GM19397 (cell line): Measurements from ENCODE around the gene KXD1.
"Not testable (repeated sequence)": the region's sequence is repeated elsewhere in the genome, so short reads cannot be mapped to it uniquely, and the experiment has no call there.

ENCODE experiments used
- ATAC-seq: cut with Tn5 transposase; IDR thresholded peaks from one replicate; pipeline ENCODE4 v1.9.1; 2021; ENCODE audit warnings: mild to moderate bottlenecking, moderate library complexity; ENCODE audit not compliant: unreplicated experiment

The KXD1 gene

GRCh38 chr19:18599485-18599884, 41.8 kb downstream of the KXD1 start:
- no peak for ATAC-seq

- not testable (repeated sequence) for ATAC-seq
Observed at GRCh38 chr19:18600692-18601397, 43.2 kb downstream of the KXD1 start.

DNA sequence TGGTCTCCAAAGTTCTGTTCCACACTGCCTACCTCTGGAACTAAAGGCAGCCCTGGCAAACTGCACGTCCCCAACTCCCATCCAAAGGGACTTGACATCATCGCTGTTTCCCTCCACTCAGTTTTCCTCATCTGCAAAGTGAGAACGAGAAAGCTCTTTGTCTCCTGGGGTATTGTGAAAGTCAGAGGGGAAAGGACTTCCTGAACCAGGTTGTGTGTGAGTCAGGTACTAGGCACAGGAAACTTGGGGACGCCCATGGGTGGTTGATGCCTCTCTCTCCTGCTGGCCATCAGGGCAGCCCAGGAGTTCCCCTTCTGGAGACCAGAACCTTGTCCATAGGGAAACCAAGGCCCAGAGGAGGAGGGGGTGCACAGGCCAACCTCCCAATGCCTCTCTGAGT, 44.2 kb downstream of the KXD1 start:
- ATAC-seq, result no peak

- ATAC-seq, result no peak
Observed at GRCh38 chr19:18603255-18603957, 45.7 kb downstream of the KXD1 start.

DNA sequence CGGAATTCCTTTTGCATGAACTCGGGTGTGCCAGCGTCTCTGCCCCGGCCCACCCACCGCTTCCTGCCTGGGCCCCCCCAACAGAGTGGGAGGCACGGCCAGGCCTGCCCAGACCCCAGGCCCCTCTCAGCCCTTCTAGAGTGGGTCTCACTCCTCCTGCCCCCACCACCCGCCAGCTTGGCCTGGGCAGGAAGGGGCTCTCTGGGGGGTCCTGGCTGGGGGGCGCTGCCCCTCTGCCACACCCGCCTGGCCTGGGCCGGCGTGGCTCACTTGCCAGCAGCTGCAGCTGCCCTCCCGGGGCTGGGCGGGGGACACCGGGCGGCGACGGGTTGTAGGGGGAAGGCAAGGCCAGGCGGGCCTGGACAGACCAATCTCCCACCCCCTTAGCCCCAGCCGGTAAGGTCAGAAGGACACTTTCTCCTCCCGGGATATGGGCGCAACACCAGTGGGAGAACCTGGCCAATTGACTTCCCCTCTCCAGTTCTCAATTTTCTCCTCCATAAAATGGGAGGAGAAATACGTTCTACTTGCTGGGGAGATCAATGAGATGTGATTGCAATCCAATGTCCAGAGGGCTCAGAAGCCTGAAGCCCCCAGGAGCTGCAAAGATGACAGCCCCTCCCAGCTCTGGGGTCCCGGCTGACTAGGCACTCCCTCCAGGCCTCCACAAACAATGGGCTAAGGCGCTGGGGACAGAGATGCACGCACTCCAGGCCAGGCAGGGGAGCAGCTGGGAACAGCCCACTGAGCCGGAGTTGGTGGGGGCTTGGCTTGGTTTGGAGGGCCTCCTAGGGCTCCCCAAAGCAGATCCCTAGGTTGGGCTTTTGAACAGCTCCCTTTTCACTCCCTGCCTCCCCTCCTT, 46.5 kb downstream of the KXD1 start:
- ATAC-seq, result no peak

DNA sequence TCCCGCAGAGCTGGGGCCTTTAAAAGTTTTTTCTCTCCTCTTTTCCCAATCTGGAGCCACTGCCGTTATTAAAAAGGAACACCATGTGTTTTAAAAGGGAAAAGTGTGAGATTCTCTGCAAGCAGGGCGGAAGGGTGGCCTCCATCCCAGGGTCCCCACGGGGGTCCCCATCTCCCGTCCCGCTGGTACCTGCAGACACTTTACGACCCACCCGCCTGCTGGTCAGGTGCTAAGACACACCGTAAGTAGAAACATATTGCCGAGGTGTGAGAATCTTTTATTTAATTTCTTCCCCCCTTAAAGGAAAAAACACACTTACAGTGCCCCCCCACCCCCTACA, 47.1 kb downstream of the KXD1 start:
- no peak for ATAC-seq

DNA sequence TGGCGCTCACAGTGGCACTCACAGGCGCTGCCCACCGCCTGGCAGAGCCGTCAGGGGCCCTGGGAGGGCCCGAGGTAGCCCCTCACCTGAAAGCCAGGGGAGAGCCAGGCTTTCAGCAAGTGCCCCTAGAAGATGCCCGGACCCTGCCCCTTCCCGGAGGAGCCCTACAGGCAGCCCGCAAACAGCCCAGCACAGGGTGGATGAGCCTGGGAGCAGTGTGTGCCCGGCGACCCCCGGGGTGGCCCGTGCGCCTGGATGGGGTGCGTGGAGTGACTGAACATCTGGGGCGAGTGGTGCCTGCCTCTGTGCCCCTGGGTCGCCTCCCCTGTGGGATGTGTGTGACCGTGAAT, 47.5 kb downstream of the KXD1 start:
- no peak for ATAC-seq

DNA sequence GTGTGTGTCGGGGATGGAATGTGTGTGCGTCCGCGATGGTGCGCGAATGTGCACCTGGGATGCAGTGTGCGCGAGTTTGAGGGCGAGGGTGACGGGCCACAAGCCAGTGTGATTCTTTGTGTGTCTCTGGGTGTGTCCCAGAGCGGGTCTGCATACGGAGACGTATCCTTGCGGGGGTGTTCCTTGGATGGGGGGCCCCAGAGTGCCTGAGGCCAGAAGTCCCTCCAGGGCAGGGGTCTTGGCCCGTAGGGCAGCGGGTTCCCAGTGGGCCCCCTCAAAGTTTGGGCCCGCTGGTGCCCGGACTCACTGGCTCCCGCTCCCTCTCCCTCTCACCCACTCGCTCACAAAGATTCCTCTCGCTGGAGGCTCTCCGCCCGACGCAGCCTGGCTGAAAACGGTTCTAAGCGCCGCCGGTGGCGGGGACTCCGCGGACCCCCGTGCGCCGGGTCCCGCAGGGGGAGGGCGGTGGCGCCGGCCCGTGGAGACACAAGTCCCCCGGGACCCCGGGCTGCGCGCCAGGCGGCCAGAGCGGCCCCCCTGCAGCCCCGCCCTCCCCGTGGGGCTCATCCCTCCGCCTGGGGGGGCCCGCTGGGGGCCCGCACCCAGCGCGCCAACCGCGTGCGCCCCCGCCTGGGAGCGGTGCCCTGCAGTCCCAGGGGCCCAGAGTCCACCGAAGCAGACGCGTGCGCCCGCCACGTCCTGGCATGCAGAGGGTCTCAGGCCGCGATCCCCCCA, 48.0 kb downstream of the KXD1 start:
- ATAC-seq, result no peak

DNA sequence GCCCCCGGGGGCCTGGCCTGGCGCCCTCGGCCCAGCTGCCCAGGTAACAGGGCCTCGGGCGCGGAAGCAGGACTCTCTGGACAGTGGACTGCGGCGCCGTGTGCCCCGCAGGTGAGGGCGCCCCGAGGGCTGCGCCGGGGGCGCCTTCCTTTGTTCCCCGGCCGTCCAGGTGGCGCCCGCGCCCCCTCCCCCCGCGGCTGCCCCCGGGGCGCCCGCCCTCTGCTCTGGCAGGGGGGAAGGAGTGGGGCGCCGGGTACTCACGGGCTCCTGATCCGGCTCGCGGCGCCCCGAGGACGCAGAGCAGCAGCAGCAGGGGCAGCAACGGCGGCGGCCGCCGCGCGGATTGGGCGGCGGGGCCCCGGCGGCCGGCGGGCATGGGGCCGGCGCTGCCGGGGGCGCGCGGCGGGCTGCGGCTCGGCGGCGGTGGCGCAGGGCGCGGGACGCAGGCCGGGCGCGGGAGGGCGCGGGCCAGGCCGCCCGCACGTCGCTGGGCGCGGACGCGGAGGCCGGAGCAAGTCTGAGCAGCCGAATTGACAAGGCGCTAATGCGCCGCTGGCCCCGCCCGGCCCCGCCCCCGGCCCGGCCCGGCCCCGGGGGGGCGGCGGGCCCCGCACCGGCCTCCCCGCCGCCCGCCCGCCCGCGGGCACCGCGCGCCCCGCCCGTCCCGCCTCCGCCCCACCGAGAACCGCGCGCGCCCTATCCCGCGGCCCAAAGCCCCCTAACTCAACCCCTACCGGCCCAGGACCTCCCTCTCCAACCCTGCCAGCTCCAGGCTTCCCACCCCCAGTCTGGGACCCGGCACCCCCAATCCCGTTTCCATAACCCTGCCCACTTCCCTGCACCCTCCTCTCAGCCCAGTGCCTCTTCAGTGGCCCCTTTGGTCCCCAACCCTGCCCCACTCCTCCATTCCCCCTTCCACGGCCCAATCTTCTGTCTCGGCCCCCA, 48.9 kb downstream of the KXD1 start, which contains the start of gene CRLF1:
Gene CRLF1 (minus strand): TSS at position 519 of the 945 bp plus-strand sequence. CDS start 143 bp downstream, at position 376.
- no peak for ATAC-seq

DNA sequence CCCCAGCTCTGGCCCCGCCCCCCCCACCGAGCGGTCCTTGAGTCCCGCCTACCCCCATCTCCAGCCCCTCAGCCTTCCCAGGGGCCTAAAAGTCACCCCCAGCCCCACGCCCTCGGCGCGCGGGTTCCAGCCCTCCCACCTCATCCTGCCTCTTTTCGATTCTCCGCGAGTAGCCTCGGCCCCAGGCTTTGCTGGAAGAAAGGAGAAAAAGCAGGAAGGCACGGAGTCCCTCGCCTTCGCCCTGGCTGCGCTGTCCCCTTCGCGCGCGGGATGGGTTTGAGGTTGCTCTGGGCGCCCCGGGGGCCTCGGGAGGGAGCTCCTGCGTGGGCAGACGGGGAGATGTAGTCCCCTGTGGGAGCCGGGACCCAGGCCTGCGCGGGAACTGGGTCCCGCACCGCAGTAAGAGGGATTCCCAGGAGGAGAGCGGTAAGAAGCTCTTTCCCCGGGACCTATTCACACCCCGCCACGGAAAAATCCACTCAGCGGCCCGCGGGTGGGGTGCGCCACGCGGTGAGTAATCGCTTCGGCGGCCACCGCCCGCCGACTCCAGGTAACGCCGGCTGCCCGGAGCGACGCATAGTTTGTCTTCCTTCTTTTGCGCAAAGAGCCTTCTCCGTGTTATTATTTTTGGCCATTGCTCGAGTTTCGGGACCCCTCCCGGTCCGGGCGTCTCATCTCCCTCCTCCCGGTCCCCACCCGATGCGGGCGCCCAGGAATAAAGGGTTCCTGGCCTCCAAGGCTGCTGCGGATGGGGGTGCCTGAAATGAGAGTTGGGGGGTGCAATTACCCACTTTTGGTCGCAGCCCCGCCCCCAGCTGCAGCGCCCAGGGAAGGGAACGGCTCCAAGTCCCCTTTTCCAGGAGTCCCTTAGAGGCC, 49.8 kb downstream of the KXD1 start:
- ATAC-seq, result no peak

- ATAC-seq, result no peak
Observed at GRCh38 chr19:18608102-18608804, 50.6 kb downstream of the KXD1 start.

GRCh38 chr19:18608805-18609716, 51.4 kb downstream of the KXD1 start:
- ATAC-seq, result no peak

- no peak for ATAC-seq
Observed at GRCh38 chr19:18609717-18610051, 52.0 kb downstream of the KXD1 start.

DNA sequence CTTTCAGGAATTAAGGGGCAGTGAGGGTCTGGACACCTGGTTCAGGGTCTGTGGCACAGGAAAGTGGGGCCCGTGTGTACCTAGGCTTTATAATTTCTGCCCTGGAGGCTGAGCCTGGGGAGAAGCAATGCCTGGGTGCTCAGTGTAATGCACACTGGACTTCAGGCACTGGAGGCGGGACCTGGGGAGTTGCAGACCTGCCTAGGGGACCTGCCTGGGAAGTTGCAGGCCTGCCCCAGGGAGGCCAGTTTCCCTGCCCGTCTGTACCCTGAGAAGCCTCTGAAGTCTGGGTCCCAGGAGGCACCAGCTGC, 52.5 kb downstream of the KXD1 start:
- no peak for ATAC-seq

GRCh38 chr19:18610556-18611326, 53.1 kb downstream of the KXD1 start:
- ATAC-seq, result no peak

GRCh38 chr19:18611327-18612050, 53.8 kb downstream of the KXD1 start:
- ATAC-seq, result no peak
